SH-SY5Y (cell line): ENCODE data around the gene SNRK.

Experiments used
- GATA2 ChIP-seq: IDR thresholded peaks from 2 replicates; pipeline ENCODE4 v1.6.1; 2011; ENCODE audit warnings: mild to moderate bottlenecking, low read depth, low read length
- GATA3 ChIP-seq: IDR thresholded peaks from 2 replicates; pipeline ENCODE4 v1.6.1; 2011; ENCODE audit warnings: low read depth, mild to moderate bottlenecking, low read length, moderate library complexity

GRCh38 chr3:43320288-43320687, 33.9 kb downstream of the SNRK start:
- TF ChIP-seq GATA2 (no peak), GATA3 (no peak)
